Thyroid gland (tissue), 4 donors: ENCODE measurements around the gene CFAP97. TPM values are rescaled to one million over a fixed set of nuclear protein-coding genes. Genes with fewer than 3 reads are reported as not detected.

Experiments
- DNase-seq, 2 donors: peaks; one replicate each; pipeline ENCODE4 v3.0.0-alpha.2; 2019
- H3K27ac ChIP-seq, 3 donors: fragments of 200-600 bp; sonication (generic); 1 replicate in 2 of 3; 2 replicates in 1 of 3; pipeline ENCODE4 v1.5.1; 2016 to 2019; ENCODE audit warnings: mild to moderate bottlenecking in 1 of 3, moderate library complexity in 1 of 3
- H3K27me3 ChIP-seq: fragments of 200-600 bp; sonication (generic); one replicate; pipeline ENCODE4 v1.5.1; 2019
- H3K36me3 ChIP-seq, 2 donors: fragments of 200-600 bp; sonication (generic); one replicate each; pipeline ENCODE4 v1.5.1; 2016 to 2019
- H3K4me1 ChIP-seq, 2 donors: fragments of 200-600 bp; sonication (generic); one replicate each; pipeline ENCODE4 v1.5.1; 2017 to 2019
- H3K4me3 ChIP-seq, 3 donors: fragments of 200-600 bp; sonication (generic); replicated peaks in 1 of 3; 1 replicate in 2 of 3; 2 replicates in 1 of 3; pipeline ENCODE4 v1.5.1; 2016; ENCODE audit warnings: mild to moderate bottlenecking in 1 of 3
- H3K9me3 ChIP-seq: fragments of 200-600 bp; sonication (generic); one replicate; pipeline ENCODE4 v1.5.1; 2017
- CTCF ChIP-seq, 6 experiments: fragments of 200-600 bp in 3 of 6; fragments of 450-650 bp in 3 of 6; sonication (generic) in 3 of 6; IDR thresholded peaks; one replicate each; pipeline ENCODE4 v1.5.1; 2016 to 2019; ENCODE audit warnings: antibody characterized with exemption in 6 of 6, mild to moderate bottlenecking in 2 of 6, inconsistent platforms in 1 of 6, moderate library complexity in 1 of 6
- POLR2A ChIP-seq, 2 donors: fragments of 450-650 bp; IDR thresholded peaks; one replicate each; pipeline ENCODE4 v1.6.1; 2017; ENCODE audit warnings: antibody characterized with exemption in 2 of 2, mild to moderate bottlenecking in 2 of 2, moderate library complexity in 1 of 2
- WGBS, 2 donors: methylation state at CpG; one replicate each; pipeline ENCODE4 v1.1.5; 2017; 5-methylcytosine and 5-hydroxymethylcytosine counted together
- intact Hi-C: fragments of 100-400 bp; cut with DNase I; formaldehyde crosslinking; loops from one replicate; pipeline ENCODE4 v1.15.1; 2023
- total RNA-seq, 4 donors: library from RNA; depleted of rRNA; stranded (reverse); fragments of >200 nt; gene quantifications; one replicate each; pipeline ENCODE4 v1.2.3, GENCODE V29; 2016

CFAP97 gene
- total RNA-seq, 4 donors from 2014 or later, result 44.5 to 63.3 (median 59.1) TPM

- H3K4me1 ChIP-seq, result no peaks in the 10 kb centered on the region
- TF ChIP-seq CTCF (IDR thresholded peaks at IDR 0.05), result no peak
- TF ChIP-seq POLR2A (IDR thresholded peaks at IDR 0.05), result no peak
- no peaks in the 10 kb centered on the region for H3K27me3 ChIP-seq
- no peaks in the 10 kb centered on the region for H3K36me3 ChIP-seq
- H3K9me3 ChIP-seq, result no peaks in the 10 kb centered on the region
- peak in 1 of 2 donors; percentile 11 for DNase-seq
- intact Hi-C loops, result no loop called here
- H3K4me3 ChIP-seq, result no peak overlapping the region
- H3K27ac ChIP-seq, result no peak overlapping the region
- 90 to 91% methylated on average over 2 of the region's 2 CpGs for WGBS, 2 donors
Observed at GRCh38 chr4:185171373-185172071, 32.3 kb downstream of the CFAP97 start.

GRCh38 chr4:185167234-185167633 is 36.6 kb downstream of the CFAP97 start:
- intact Hi-C loops, result no loop called here
- no peaks in the 10 kb centered on the region for H3K4me1 ChIP-seq
- H3K9me3 ChIP-seq, result no peaks in the 10 kb centered on the region
- H3K27me3 ChIP-seq, result no peaks in the 10 kb centered on the region
- TF ChIP-seq POLR2A (IDR thresholded peaks at IDR 0.05) (no peak), CTCF (IDR thresholded peaks at IDR 0.05) (no peak)
- no peak for DNase-seq
- 87 to 89% methylated on average over 9 of the region's 9 CpGs for WGBS, 2 donors
- H3K36me3 ChIP-seq, result peaks cover 0 to 5% of the 10 kb centered on the region in 2 donors
- no peak overlapping the region for H3K27ac ChIP-seq
- H3K4me3 ChIP-seq, result no peak overlapping the region

GRCh38 chr4:185165605-185166063 is 38.2 kb downstream of the CFAP97 start:
- WGBS, 2 donors, result 63 to 73% methylated on average over 2 of the region's 2 CpGs
- TF ChIP-seq POLR2A (IDR thresholded peaks at IDR 0.05) (no peak), CTCF (IDR thresholded peaks at IDR 0.05) (no peak)
- H3K36me3 ChIP-seq, result peaks cover 5 to 8% of the 10 kb centered on the region in 2 donors
- H3K9me3 ChIP-seq, result no peaks in the 10 kb centered on the region
- H3K27ac ChIP-seq, result no peak overlapping the region
- no peaks in the 10 kb centered on the region for H3K27me3 ChIP-seq
- H3K4me1 ChIP-seq, result no peaks in the 10 kb centered on the region
- H3K4me3 ChIP-seq, result no peak overlapping the region
- intact Hi-C loops, result no loop called here
- no peak for DNase-seq

GRCh38 chr4:185151296-185151695 is 52.5 kb downstream of the CFAP97 start:
- TF ChIP-seq POLR2A (IDR thresholded peaks at IDR 0.05), result no peak
- no peak for TF ChIP-seq CTCF (IDR thresholded peaks at IDR 0.05)
- WGBS, 2 donors, result 96 to 97% methylated on average over 1 of the region's 1 CpG
- H3K27ac ChIP-seq, result no peak overlapping the region
- no peaks in the 10 kb centered on the region for H3K27me3 ChIP-seq
- H3K4me1 ChIP-seq, result no peaks in the 10 kb centered on the region
- no peak overlapping the region for H3K4me3 ChIP-seq
- intact Hi-C loops, result no loop called here
- DNase-seq, result no peak
- no peaks in the 10 kb centered on the region for H3K9me3 ChIP-seq
- H3K36me3 ChIP-seq, result peaks cover 0 to 6% of the 10 kb centered on the region in 2 donors

GRCh38 chr4:185149392-185149791 is 54.4 kb downstream of the CFAP97 start:
- WGBS, 2 donors, result 92 to 96% methylated on average over 12 of the region's 12 CpGs
- Histone ChIP-seq H3K36me3 (peaks cover 0 to 6% of the 10 kb centered on the region in 2 donors), H3K4me3 (no peak overlapping the region), H3K4me1 (peaks cover under 1 to 8% of the 10 kb centered on the region in 2 donors), H3K27ac (no peak overlapping the region), H3K27me3 (no peaks in the 10 kb centered on the region), H3K9me3 (no peaks in the 10 kb centered on the region)
- intact Hi-C loops, result no loop called here
- DNase-seq, result no peak
- TF ChIP-seq POLR2A (IDR thresholded peaks at IDR 0.05) (no peak), CTCF (IDR thresholded peaks at IDR 0.05) (no peak)
